HS-27A (cell line): Measurements from ENCODE around the gene EBLN2.

ENCODE experiments used
- DNase-seq: peaks from one replicate; pipeline ENCODE4 v3.0.0-alpha.2; 2012; ENCODE audit warnings: low read depth, missing footprints

EBLN2 gene

GRCh38 chr3:73107215-73107614, 45.8 kb downstream of the EBLN2 start:
- no peak for DNase-seq

GRCh38 chr3:73107676-73108187, 46.3 kb downstream of the EBLN2 start:
- no peak for DNase-seq

- DNase-seq = no peak
These were observed 47.3 kb downstream of the EBLN2 start for GRCh38 chr3:73108750-73109149.

GRCh38 chr3:73110530-73110929, 49.1 kb downstream of the EBLN2 start:
- DNase-seq = no peak
